Naive B cell (primary cell): Measurements from ENCODE around the gene MCM6. TPM values are rescaled to one million over a fixed set of nuclear protein-coding genes. Genes with fewer than 3 reads are reported as not detected.
A peak's percentile ranks its signal among the peaks of the same experiment; 100 is the strongest.
"Not testable (repeated sequence)": the region's sequence is repeated elsewhere in the genome, so short reads cannot be mapped to it uniquely, and the experiment has no call there.

Experiments used
- ATAC-seq, 2 donors: fragments of 150-1000 bp; cut with Tn5 transposase; 2 replicates each; pipeline ENCODE4 v1.10.0; 2021; ENCODE audit warnings: low read depth in 2 of 2, mild to moderate bottlenecking in 2 of 2, moderate library complexity in 2 of 2
- DNase-seq: peaks from one replicate; pipeline ENCODE4 v3.0.0; 2022
- H3K27ac Mint-ChIP-seq, 6 donors: one replicate each; pipeline ENCODE4 v1.8.0; 2020 to 2022; ENCODE audit warnings: mild to moderate bottlenecking in 6 of 6, mixed read lengths in 6 of 6, moderate library complexity in 5 of 6, inconsistent platforms in 2 of 6
- H3K27me3 Mint-ChIP-seq, 3 donors: one replicate each; pipeline ENCODE4 v1.8.0; 2021 to 2022; ENCODE audit warnings: mixed read lengths in 3 of 3, mild to moderate bottlenecking in 1 of 3
- H3K36me3 Mint-ChIP-seq, 2 donors: one replicate each; pipeline ENCODE4 v1.8.0; 2020 to 2022; ENCODE audit warnings: mixed read lengths in 2 of 2, inconsistent platforms in 1 of 2, mild to moderate bottlenecking in 1 of 2
- H3K4me1 Mint-ChIP-seq, 3 donors: one replicate each; pipeline ENCODE4 v1.8.0; 2020 to 2022; ENCODE audit warnings: mixed read lengths in 3 of 3, inconsistent platforms in 1 of 3, mild to moderate bottlenecking in 1 of 3, moderate library complexity in 1 of 3
- H3K4me3 Mint-ChIP-seq, 8 donors: one replicate each; pipeline ENCODE4 v1.8.0; 2020 to 2022; ENCODE audit warnings: mild to moderate bottlenecking in 8 of 8, mixed read lengths in 8 of 8, moderate library complexity in 8 of 8, inconsistent platforms in 2 of 8
- H3K9me3 Mint-ChIP-seq, 7 donors: one replicate each; pipeline ENCODE4 v1.8.0; 2020 to 2022; ENCODE audit warnings: mixed read lengths in 7 of 7, mild to moderate bottlenecking in 5 of 7, inconsistent platforms in 2 of 7, moderate library complexity in 1 of 7
- polyA plus RNA-seq, 6 donors: library from polyadenylated mRNA; unstranded; fragments of 300-500 nt; fragmentation: Illumina TruSeq; gene quantifications; one replicate each; pipeline ENCODE4 v1.2.3, GENCODE V29; 2021; ENCODE audit warnings: low read depth in 6 of 6

The MCM6 gene
- polyA plus RNA-seq, 6 donors from 2014 or later, result 1.8 to 5.3 (median 2.9) TPM

DNA sequence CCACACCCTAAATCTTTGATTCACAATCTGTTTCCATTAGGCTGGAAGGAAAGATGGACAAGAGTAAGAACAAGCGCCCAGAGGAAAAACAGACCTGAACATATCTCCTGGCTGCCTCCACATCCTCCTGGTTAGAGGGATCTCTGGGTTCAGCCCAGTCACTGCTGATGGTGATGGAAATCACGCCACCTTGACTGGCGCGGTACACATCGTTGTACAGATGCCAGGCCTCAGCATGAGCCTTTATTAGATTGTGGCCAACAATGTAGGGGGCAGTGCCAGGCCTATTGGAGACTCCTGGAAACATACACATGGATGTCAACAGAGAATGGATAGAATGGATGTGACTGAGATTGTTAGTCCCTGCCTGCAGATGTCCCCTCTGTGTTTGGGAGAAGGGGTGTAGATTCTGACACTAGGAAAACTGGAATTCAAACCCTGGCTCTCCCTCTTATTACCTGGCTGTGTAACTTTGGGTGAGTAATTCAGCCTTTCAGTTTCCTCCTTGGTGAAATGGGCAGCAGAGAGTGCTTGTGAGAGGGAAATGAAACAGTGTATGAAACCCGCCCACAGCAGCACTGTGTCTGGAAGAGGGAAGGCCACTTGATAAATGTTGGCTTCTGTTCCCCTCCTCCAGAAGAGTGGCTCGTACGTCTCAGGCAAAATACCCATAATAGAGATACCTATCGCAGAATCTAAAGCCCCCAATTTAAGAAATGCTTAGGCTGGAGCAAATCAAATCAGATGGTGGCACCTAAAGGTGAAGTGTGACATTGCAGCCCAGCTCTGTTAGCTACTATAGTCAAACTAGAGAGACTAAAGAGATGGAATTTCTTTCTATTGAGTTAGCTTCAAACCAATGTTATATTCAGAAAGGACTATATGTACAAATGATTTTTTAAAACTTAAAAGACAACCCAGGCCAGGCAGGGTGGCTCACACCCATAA lies 75.5 kb downstream of the MCM6 start:
- no peak for ATAC-seq
- Mint-ChIP-seq H3K27ac (no peak overlapping the region), H3K27me3 (no peaks in the 10 kb centered on the region), H3K4me1 (peaks cover 6 to 8% (median 6%) of the 10 kb centered on the region in 3 donors), H3K4me3 (no peak overlapping the region), H3K36me3 (no peaks in the 10 kb centered on the region), H3K9me3 (peaks cover 2 to 23% (median 13%) of the 10 kb centered on the region in 7 donors)
- DNase-seq, result no peak

DNA sequence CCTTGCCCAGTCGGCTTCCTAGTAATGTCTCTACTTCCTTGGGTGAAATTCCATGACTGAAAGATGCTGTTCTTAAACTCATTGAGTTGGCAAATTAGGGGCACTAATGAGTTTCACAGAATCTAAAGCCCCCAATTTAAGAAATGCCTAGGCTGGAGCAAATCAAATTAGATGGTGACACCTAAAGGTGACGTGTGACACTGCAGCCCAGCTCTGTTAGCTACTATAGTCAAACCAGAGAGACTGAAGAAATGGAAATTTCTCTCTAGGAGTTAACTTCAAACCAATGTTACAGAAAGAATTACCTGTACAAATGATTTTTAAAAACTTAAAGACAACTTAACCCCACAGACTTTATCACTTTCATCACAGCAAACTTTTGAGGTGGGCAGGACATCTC lies 76.5 kb downstream of the MCM6 start:
- Mint-ChIP-seq H3K4me3 (no peak overlapping the region), H3K27me3 (peaks cover 0 to under 1% (median 0%) of the 10 kb centered on the region in 3 donors), H3K4me1 (peaks cover 10 to 11% (median 10%) of the 10 kb centered on the region in 3 donors)

DNA sequence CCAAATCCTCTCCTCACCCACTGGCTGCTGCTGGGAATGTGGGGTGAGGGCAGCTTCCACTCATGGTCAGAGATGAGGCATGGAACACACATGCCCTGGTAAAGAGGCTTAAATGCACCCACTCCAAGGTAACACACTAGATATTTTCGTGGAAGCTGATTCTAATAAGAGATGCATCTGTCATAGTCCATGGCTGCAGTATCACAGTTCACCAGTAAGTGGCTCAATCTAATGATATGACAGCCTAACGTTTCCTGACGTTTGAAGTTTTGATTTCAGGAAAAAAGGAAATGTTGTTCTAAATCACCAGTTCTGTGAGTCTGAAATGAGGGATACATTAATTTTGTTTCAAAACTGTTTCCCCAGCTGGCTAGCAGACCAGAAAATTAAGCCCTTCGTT lies 77.5 kb downstream of the MCM6 start:
- peaks cover 0 to 5% (median 0%) of the 10 kb centered on the region in 3 donors for H3K27me3 Mint-ChIP-seq
- no peak overlapping the region for H3K27ac Mint-ChIP-seq
- DNase-seq (no peak), ATAC-seq (no peak)
- H3K4me1 Mint-ChIP-seq, result peaks cover 13 to 14% (median 14%) of the 10 kb centered on the region in 3 donors
- H3K36me3 Mint-ChIP-seq, result no peaks in the 10 kb centered on the region
- H3K4me3 Mint-ChIP-seq, result no peak overlapping the region
- peaks cover 2 to 23% (median 13%) of the 10 kb centered on the region in 7 donors for H3K9me3 Mint-ChIP-seq

More for the DNA sequence above, 76.5 kb downstream of the MCM6 start:
- no peak overlapping the region for H3K27ac Mint-ChIP-seq
- ATAC-seq, result no peak
- DNase-seq, result no peak
- H3K9me3 Mint-ChIP-seq, result peaks cover 2 to 23% (median 13%) of the 10 kb centered on the region in 7 donors
- H3K36me3 Mint-ChIP-seq, result no peaks in the 10 kb centered on the region

DNA sequence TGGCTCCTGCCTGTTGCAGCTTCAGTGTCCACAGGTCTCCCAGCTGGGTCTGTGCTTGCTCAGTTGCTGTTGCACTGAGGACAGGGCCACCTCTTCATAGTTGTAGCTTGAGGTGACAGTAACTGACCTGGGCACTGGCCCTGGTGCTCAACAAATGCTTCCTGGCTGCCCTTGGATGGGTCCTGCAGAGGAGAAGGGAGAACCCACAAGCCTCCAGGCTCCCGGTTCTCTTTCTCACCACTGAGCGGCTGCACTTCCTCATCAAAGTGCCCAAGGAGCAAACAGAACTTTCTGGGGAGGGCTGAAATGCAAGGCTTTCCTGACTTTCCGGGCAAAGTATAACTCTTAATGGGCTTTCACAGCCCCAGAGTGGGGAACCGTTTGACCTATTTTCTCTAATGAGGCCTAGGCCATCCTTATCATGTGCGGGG lies 78.0 kb downstream of the MCM6 start:
- H3K9me3 Mint-ChIP-seq, result peaks cover 2 to 23% (median 13%) of the 10 kb centered on the region in 7 donors
- ATAC-seq (no peak), DNase-seq (no peak)
- H3K27me3 Mint-ChIP-seq, result peaks cover 0 to 5% (median 0%) of the 10 kb centered on the region in 3 donors
- peaks cover 13 to 14% (median 14%) of the 10 kb centered on the region in 3 donors for H3K4me1 Mint-ChIP-seq
- no peaks in the 10 kb centered on the region for H3K36me3 Mint-ChIP-seq
- H3K4me3 Mint-ChIP-seq, result no peak overlapping the region
- peak overlapping the region in 1 of 6 donors; percentile 9 for H3K27ac Mint-ChIP-seq

DNA sequence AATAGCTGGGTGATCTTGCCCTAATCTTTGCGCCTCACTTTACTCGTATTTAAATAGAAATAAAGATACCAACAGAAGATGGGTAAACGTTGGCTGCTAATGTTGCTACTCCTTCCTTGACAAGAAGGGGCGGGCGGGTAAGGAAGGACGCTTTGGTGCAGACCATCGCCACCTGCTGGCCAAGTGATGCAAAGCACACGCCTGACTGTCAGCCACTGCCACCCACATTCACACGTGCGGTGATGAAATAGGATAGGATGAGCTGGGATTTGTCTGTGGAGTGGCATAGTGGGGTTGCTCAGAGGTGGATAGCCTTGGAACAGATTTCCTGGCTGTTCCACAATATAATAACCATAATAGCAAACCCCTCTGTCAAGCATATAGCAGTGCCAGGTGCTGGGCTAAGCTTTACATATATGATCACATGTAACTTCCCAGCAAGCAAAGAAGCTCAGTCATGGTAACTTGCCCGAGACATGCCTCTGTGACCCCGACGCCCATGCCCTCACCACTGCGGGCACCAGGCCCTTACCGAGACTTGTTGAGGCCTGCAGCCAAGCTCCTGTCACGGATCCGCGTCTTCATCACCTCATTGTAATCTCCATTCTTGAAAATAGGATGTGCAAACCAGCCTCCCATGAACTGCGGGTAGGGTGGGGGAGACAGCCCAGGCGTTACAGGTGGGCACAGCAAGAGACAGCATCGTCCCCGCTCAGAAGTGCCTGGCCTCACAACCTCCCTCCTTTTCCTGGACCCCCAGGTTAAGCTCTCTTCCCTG lies 78.6 kb downstream of the MCM6 start:
- DNase-seq (peak; percentile 56), ATAC-seq (peak; percentile 66 to 83)
- H3K4me3 Mint-ChIP-seq, result no peak overlapping the region
- peaks cover 0 to 5% (median 0%) of the 10 kb centered on the region in 3 donors for H3K27me3 Mint-ChIP-seq
- H3K9me3 Mint-ChIP-seq, result peaks cover 2 to 23% (median 13%) of the 10 kb centered on the region in 7 donors
- peak overlapping the region in 3 of 6 donors; percentile 21 to 65 (median 22) for H3K27ac Mint-ChIP-seq
- H3K36me3 Mint-ChIP-seq, result no peaks in the 10 kb centered on the region
- H3K4me1 Mint-ChIP-seq, result peaks cover 13 to 14% (median 14%) of the 10 kb centered on the region in 3 donors

DNA sequence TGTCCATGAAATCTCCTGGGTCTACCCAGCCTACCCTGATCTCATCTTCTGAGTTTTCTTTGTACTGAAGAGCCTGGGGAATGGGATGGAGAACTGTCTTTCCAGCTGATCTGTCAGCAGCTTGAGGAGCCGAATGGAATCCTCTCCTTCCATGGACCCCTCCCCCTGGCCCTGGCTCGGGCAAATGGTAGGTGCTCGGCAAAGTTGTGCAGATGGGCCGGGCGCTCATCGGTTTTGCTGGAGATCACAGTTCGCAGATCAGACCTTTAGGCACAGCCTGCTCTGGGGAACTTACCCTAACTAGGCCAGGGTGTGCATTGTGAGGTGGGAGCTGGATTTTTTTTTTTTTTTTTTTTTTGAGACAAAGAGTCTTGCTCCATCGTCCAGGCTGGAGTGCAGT lies 79.6 kb downstream of the MCM6 start:
- H3K4me1 Mint-ChIP-seq, result peaks cover 14 to 19% (median 14%) of the 10 kb centered on the region in 3 donors
- H3K27me3 Mint-ChIP-seq, result peaks cover 0 to 5% (median 0%) of the 10 kb centered on the region in 3 donors
- H3K9me3 Mint-ChIP-seq, result peaks cover 0 to 17% (median 9%) of the 10 kb centered on the region in 7 donors
- no peak for ATAC-seq
- H3K4me3 Mint-ChIP-seq, result no peak overlapping the region
- no peak for DNase-seq
- H3K36me3 Mint-ChIP-seq, result no peaks in the 10 kb centered on the region
- H3K27ac Mint-ChIP-seq, result peak overlapping the region in 1 of 6 donors; percentile 82

DNA sequence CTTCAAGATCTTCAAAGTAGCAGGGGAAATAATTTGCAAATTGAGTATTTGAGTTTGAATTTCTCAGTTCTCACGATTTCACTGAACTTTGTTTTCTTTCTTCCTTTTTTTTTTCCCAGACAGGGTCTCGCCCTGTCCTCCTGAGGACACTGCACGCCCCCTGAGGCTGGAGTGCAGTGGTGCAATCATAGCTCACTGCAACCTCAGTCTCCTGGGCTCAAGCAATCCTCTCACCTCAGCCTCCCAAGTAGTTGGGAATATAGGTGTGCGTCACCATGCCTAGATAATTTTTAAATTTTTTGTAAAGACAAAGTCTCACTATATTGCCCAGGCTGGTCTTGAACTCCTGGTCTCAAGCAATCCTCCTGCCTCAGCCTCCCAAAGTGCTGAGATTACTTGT lies 80.6 kb downstream of the MCM6 start:
- DNase-seq, H3K27ac Mint-ChIP-seq, ATAC-seq, H3K27me3 Mint-ChIP-seq, H3K36me3 Mint-ChIP-seq: not testable (repeated sequence)
- Mint-ChIP-seq H3K4me3 (peak overlapping the region in 1 of 8 donors; percentile 24), H3K9me3 (peaks cover 0 to 11% (median 5%) of the 10 kb centered on the region in 7 donors), H3K4me1 (peaks cover 14 to 19% (median 14%) of the 10 kb centered on the region in 3 donors)

DNA sequence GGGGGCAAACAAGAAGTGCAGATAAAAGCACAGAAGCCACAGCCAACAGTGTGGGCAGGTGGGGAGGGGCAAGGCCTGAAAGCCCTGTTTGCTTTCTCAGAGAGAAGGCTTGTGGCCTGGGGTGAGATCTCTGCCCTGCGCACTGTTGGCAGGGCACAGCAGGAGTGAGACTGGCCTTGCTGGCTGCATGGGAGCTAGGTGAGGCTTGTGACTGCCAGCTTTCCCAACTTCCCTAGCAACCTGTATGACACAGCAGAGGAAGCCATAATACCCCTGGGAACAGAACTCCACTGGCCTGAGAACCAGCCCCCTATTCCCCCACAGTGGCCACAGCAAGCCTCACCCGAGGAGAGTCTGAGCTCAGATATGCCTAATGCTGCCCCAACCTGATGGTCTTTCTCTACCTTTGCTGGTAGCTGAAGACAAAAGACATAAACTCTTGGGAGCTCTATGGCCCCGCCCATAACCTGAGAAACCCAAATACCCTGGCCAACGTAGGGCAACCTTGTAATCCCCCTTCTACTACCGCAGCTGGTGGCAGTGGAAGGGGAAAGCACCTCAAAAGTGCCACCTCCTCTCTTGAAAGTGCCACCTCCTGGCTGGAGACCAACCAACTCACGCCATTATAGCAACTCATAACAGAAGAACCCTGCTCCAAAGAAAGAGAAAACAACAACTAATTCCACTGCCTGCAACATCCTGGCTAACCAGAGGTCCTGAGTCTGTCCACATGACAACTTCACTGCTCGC lies 83.7 kb downstream of the MCM6 start:
- Mint-ChIP-seq H3K4me1 (peaks cover 13 to 17% (median 13%) of the 10 kb centered on the region in 3 donors), H3K27me3 (peaks cover 0 to 5% (median 0%) of the 10 kb centered on the region in 3 donors), H3K9me3 (peaks cover 0 to 5% (median 0%) of the 10 kb centered on the region in 7 donors), H3K36me3 (no peaks in the 10 kb centered on the region), H3K4me3 (no peak overlapping the region), H3K27ac (peak overlapping the region in 3 of 6 donors; percentile 12 to 64 (median 15))
- no peak for DNase-seq
- peak in 1 of 2 donors; percentile 49 for ATAC-seq

DNA sequence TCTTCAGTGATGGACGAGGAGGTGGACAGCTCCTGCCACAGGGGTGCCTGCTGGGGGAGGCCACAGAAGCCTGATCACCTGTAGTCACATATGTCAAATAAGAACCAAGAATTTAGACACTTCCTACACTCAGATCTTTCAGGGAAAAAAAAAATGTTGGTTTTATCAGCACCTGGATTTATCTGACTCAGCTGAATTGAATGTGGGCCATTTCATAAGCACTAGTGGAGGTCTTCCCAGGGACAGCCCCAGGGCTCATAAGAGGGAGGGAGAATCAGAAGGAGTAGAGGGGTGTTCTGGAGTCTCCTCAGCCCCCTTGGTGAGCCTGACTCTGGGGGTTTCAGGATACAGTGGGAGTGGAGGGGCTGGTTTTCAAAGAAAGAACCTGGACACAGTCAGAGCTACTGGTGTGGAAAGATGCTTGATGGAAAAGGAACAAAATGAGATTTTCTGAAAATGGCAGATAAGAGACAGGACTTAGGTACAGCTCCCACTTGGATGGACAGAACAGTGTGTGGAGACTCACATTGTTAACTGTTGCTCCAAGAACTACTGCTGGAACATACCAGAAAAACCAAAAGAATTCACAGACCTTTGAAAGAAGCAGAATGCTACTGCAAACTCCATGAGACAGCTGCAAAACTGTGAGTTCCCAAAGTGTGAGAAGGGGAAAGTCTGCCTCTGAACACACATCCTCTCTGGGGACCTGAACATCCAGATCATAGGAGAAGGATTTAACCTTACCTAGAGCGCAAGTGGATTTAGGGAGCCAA lies 84.6 kb downstream of the MCM6 start:
- no peak for ATAC-seq
- H3K27me3 Mint-ChIP-seq, result peaks cover 0 to 5% (median 0%) of the 10 kb centered on the region in 3 donors
- peaks cover 0 to 5% (median 0%) of the 10 kb centered on the region in 7 donors for H3K9me3 Mint-ChIP-seq
- H3K4me3 Mint-ChIP-seq, result no peak overlapping the region
- H3K27ac Mint-ChIP-seq, result peak overlapping the region in 3 of 6 donors; percentile 58 to 77 (median 64)
- H3K4me1 Mint-ChIP-seq, result peaks cover 8 to 13% (median 10%) of the 10 kb centered on the region in 3 donors
- peaks cover 0 to 7% of the 10 kb centered on the region in 2 donors for H3K36me3 Mint-ChIP-seq
- no peak for DNase-seq

DNA sequence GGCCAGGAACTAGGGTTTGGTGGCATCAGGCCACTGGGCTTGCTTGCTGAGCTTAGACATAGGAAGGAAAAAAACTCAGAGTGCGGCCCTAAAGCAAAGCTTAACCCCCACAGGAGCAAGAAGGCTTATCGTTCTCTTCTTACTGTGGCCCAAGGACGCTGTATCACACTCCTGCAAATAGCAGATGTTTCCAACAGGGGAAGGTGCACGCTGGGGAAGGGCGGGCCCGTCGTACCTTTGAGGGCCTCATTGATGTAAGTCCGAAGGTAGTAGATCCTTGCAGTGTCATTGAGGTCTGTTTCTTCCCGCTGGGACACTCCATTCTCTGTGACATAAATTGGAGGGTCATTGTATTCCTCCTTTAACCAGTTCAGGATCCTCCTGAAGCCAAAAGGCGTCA lies 85.8 kb downstream of the MCM6 start:
- DNase-seq (no peak), ATAC-seq (no peak)
- H3K9me3 Mint-ChIP-seq, result peaks cover 0 to 5% (median 0%) of the 10 kb centered on the region in 7 donors
- peaks cover 6 to 13% (median 7%) of the 10 kb centered on the region in 3 donors for H3K4me1 Mint-ChIP-seq
- peaks cover 6 to 15% of the 10 kb centered on the region in 2 donors for H3K36me3 Mint-ChIP-seq
- no peak overlapping the region for H3K27ac Mint-ChIP-seq
- peaks cover 0 to 5% (median 0%) of the 10 kb centered on the region in 3 donors for H3K27me3 Mint-ChIP-seq
- H3K4me3 Mint-ChIP-seq, result peak overlapping the region in 1 of 8 donors; percentile 47
